PFSK-1 (cell line): ENCODE results near the gene SP4.

ENCODE experiments used
- FOXP2 ChIP-seq: optimal IDR thresholded peaks from 2 replicates; pipeline ENCODE3; 2011; ENCODE audit warnings: borderline replicate concordance, control low read depth, inconsistent platforms; ENCODE audit not compliant: insufficient read depth; ENCODE audit errors: extremely low read length, extremely low read depth
- POLR2AphosphoS5 ChIP-seq: IDR thresholded peaks from 2 replicates; pipeline ENCODE4 v1.6.1; 2012; ENCODE audit warnings: low read depth, mild to moderate bottlenecking, control low read depth, low read length, moderate library complexity
- SIN3A ChIP-seq: IDR thresholded peaks from 2 replicates; pipeline ENCODE4 v1.6.1; 2012; ENCODE audit warnings: mild to moderate bottlenecking, low read length, moderate library complexity, borderline replicate concordance; ENCODE audit not compliant: insufficient read depth
- TAF1 ChIP-seq: IDR thresholded peaks from 2 replicates; pipeline ENCODE4 v1.6.1; 2012; ENCODE audit warnings: low read length, control low read depth, borderline replicate concordance; ENCODE audit not compliant: insufficient read depth
- TF ChIP-seq, protein P1 (sequence below), 2 experiments: IDR thresholded peaks; 2 replicates each; pipeline versions ENCODE4 v1.6.1 to v1.8.0; 2011 to 2012; ENCODE audit warnings: low read depth in 2 of 2, low read length in 2 of 2, control low read depth in 1 of 2, inconsistent platforms in 1 of 2, mild to moderate bottlenecking in 1 of 2, moderate library complexity in 1 of 2; ENCODE audit not compliant: insufficient read depth in 1 of 2

The SP4 gene

DNA sequence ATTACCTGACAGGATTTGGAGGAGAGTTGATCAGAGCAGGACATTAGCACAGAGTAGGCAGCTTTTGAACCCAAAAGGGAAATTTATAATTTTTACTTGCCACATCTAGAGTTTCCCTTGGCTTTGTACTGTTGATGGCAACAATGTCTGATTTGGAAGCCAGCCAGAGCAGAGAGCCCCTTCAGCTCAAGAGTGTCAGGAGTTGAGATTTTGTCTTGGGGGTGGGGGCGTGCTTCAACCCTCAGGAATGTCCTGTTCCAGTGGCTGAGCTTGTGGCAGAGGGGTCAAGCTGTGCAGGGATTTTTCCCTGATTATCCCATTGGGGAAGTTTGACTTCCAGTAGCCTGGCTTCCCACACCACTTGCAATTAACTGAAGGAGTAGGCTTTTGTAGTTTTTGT lies 27.0 kb downstream of the SP4 start:
- TF ChIP-seq, protein P1, sequence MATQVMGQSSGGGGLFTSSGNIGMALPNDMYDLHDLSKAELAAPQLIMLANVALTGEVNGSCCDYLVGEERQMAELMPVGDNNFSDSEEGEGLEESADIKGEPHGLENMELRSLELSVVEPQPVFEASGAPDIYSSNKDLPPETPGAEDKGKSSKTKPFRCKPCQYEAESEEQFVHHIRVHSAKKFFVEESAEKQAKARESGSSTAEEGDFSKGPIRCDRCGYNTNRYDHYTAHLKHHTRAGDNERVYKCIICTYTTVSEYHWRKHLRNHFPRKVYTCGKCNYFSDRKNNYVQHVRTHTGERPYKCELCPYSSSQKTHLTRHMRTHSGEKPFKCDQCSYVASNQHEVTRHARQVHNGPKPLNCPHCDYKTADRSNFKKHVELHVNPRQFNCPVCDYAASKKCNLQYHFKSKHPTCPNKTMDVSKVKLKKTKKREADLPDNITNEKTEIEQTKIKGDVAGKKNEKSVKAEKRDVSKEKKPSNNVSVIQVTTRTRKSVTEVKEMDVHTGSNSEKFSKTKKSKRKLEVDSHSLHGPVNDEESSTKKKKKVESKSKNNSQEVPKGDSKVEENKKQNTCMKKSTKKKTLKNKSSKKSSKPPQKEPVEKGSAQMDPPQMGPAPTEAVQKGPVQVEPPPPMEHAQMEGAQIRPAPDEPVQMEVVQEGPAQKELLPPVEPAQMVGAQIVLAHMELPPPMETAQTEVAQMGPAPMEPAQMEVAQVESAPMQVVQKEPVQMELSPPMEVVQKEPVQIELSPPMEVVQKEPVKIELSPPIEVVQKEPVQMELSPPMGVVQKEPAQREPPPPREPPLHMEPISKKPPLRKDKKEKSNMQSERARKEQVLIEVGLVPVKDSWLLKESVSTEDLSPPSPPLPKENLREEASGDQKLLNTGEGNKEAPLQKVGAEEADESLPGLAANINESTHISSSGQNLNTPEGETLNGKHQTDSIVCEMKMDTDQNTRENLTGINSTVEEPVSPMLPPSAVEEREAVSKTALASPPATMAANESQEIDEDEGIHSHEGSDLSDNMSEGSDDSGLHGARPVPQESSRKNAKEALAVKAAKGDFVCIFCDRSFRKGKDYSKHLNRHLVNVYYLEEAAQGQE (IDR thresholded peaks at IDR 0.05; ENCODE audit: insufficient read depth in 1 of 2, low read depth in 2 of 2, low read length in 2 of 2): no peak

GRCh38 chr7:21461282-21461681 lies 33.4 kb downstream of the SP4 start:
- TF ChIP-seq FOXP2 (no peak), TAF1 (no peak), SIN3A (no peak), POLR2AphosphoS5 (no peak)
- TF ChIP-seq, protein P1 (IDR thresholded peaks at IDR 0.05; ENCODE audit: insufficient read depth in 1 of 2, low read depth in 2 of 2, low read length in 2 of 2): no peak

DNA sequence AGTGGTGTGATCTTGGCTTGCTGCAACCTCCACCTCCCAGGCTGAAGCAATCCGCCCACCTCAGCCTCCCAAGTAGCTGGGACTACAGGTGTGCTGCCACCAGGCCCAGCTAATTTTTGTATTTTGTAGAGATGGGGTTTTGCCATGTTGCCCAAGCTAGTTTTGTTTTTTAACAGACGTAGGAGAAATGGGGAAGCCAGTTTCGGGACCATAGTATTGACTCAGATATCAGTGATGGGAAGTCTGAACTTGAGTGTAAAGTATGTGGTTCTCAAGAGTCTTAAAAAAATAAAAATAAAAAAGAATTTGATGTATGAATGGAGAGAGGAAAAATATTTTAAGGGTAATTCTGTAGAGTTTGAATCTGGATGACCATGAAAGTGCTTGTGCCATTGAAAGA lies 34.2 kb downstream of the SP4 start:
- TF ChIP-seq, protein P1 (IDR thresholded peaks at IDR 0.05; ENCODE audit: insufficient read depth in 1 of 2, low read depth in 2 of 2, low read length in 2 of 2): no peak

GRCh38 chr7:21463524-21463923 lies 35.6 kb downstream of the SP4 start:
- TF ChIP-seq TAF1: no peak
- TF ChIP-seq SIN3A: no peak
- no peak for TF ChIP-seq FOXP2
- no peak for TF ChIP-seq POLR2AphosphoS5
- TF ChIP-seq, protein P1 (IDR thresholded peaks at IDR 0.05; ENCODE audit: insufficient read depth in 1 of 2, low read depth in 2 of 2, low read length in 2 of 2): no peak

DNA sequence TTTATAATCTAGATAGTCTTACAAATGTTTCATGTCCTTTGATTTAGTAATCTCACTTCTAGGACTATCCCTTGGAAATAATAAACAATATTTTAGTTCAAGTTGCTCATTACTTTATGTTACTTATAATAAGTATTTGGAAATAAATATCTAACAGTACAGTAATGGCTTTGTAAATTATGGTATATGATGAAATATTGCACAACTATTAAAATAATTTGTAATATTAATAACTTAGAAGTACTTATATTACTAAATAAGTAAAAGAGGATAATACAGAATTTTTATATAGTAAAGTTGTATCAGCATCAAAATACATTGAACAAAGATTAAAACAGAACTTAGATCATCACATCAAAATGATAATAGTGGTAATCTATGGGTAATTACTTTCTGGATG lies 41.1 kb downstream of the SP4 start:
- TF ChIP-seq TAF1 (no peak), POLR2AphosphoS5 (no peak), FOXP2 (no peak), SIN3A (no peak)
- TF ChIP-seq, protein P1 (IDR thresholded peaks at IDR 0.05; ENCODE audit: insufficient read depth in 1 of 2, low read depth in 2 of 2, low read length in 2 of 2): no peak
